ENCODE data around the gene DOCK6. TPM values are rescaled to one million over a fixed set of nuclear protein-coding genes. Genes with fewer than 3 reads are reported as not detected.

The DOCK6 gene
- total RNA-seq, 1 experiment from 2014 or later, result 19.4 TPM

DNA sequence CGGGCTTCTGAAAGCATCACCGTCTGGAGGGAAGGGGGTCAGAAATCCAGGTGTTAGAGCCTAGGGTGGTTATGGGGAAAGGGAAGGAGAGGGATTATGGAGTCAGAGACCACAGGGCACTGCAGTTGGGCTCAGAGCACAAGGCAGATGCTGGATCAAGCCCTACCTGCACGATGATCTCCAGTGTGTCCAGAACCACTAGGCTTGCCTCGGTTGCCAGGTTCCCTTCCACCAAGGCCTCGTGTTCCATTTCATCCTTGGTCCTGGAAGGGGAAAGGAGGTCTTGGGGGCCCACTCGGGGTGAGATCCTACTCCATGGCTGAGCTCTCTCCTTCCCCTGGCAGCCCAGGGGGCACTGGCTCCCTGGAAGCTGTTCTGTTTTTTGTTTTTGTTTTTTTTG is 47.9 kb downstream of the DOCK6 start:
- TF ChIP-seq POLR2AphosphoS5 (IDR thresholded peaks at IDR 0.05; ENCODE audit: low read depth, low read length) (no peak), TCF7L2 (IDR thresholded peaks at IDR 0.05; ENCODE audit: low read depth, low read length) (no peak), SIN3A (IDR thresholded peaks at IDR 0.05; ENCODE audit: borderline replicate concordance, insufficient read depth, low read depth, low read length) (no peak)
- TF ChIP-seq, protein P1, sequence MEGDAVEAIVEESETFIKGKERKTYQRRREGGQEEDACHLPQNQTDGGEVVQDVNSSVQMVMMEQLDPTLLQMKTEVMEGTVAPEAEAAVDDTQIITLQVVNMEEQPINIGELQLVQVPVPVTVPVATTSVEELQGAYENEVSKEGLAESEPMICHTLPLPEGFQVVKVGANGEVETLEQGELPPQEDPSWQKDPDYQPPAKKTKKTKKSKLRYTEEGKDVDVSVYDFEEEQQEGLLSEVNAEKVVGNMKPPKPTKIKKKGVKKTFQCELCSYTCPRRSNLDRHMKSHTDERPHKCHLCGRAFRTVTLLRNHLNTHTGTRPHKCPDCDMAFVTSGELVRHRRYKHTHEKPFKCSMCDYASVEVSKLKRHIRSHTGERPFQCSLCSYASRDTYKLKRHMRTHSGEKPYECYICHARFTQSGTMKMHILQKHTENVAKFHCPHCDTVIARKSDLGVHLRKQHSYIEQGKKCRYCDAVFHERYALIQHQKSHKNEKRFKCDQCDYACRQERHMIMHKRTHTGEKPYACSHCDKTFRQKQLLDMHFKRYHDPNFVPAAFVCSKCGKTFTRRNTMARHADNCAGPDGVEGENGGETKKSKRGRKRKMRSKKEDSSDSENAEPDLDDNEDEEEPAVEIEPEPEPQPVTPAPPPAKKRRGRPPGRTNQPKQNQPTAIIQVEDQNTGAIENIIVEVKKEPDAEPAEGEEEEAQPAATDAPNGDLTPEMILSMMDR (IDR thresholded peaks at IDR 0.05), result no peak
- TF ChIP-seq, protein P2, sequence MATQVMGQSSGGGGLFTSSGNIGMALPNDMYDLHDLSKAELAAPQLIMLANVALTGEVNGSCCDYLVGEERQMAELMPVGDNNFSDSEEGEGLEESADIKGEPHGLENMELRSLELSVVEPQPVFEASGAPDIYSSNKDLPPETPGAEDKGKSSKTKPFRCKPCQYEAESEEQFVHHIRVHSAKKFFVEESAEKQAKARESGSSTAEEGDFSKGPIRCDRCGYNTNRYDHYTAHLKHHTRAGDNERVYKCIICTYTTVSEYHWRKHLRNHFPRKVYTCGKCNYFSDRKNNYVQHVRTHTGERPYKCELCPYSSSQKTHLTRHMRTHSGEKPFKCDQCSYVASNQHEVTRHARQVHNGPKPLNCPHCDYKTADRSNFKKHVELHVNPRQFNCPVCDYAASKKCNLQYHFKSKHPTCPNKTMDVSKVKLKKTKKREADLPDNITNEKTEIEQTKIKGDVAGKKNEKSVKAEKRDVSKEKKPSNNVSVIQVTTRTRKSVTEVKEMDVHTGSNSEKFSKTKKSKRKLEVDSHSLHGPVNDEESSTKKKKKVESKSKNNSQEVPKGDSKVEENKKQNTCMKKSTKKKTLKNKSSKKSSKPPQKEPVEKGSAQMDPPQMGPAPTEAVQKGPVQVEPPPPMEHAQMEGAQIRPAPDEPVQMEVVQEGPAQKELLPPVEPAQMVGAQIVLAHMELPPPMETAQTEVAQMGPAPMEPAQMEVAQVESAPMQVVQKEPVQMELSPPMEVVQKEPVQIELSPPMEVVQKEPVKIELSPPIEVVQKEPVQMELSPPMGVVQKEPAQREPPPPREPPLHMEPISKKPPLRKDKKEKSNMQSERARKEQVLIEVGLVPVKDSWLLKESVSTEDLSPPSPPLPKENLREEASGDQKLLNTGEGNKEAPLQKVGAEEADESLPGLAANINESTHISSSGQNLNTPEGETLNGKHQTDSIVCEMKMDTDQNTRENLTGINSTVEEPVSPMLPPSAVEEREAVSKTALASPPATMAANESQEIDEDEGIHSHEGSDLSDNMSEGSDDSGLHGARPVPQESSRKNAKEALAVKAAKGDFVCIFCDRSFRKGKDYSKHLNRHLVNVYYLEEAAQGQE (IDR thresholded peaks at IDR 0.05; ENCODE audit: insufficient read depth in 1 of 2, low read depth in 2 of 2, low read length in 1 of 2), result no peak
- no peak for DNase-seq (ENCODE audit: low read depth, low spot score)
- Histone ChIP-seq H3K27ac (ENCODE audit: low read length) (no peak overlapping the region), H3K4me3 (ENCODE audit: low read depth in 2 of 2, low read length in 2 of 2) (no peak overlapping the region), H3K27me3 (ENCODE audit: control insufficient read depth, insufficient read depth, low read length) (no peaks in the 10 kb centered on the region), H3K9me3 (ENCODE audit: control insufficient read depth, insufficient read depth, low read depth, low read length) (no peaks in the 10 kb centered on the region), H3K4me1 (ENCODE audit: control insufficient read depth, insufficient read depth, low read length) (no peaks in the 10 kb centered on the region), H3K36me3 (ENCODE audit: control insufficient read depth, insufficient read depth, low read length) (no peaks in the 10 kb centered on the region)
- POLR2A ChIA-PET, result no interaction called here
- no peak for ATAC-seq
- no TSS peak for BruUV-seq (replicated peaks)
- CTCF ChIA-PET, result no interaction called here
- intact Hi-C loops (cut with micrococcal nuclease; ENCODE audit: unreplicated experiment) (no loop called here), in situ Hi-C loops (cut with HindIII; ENCODE audit: low pct_unique_long_range_greater_than_20kb, low sequenced_read_pairs) (no loop called here)

DNA sequence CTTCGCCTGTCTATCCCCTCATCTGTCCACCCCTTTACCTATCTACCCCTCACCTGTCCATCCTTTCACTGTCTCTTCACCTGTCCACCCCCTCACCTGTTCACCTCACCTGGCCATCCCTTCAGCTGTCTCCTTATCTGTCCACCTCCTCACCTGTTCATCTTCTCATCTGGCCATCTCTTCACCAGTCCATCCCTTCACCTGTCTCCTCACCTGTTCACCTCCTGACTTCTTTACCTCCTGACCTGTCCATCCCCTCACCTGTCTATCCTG is 51.7 kb downstream of the DOCK6 start:
- intact Hi-C loops (cut with micrococcal nuclease; ENCODE audit: unreplicated experiment), result no loop called here
- DNase-seq (ENCODE audit: low read depth, low spot score) (no peak), ATAC-seq (no peak)
- ChIA-PET POLR2A (no interaction called here), CTCF (no interaction called here)
- BruUV-seq (replicated peaks), result no TSS peak
- no peaks in the 10 kb centered on the region for H3K36me3 ChIP-seq (ENCODE audit: control insufficient read depth, insufficient read depth, low read length)
- no peak overlapping the region for H3K27ac ChIP-seq (ENCODE audit: low read length)
- in situ Hi-C loops (cut with HindIII; ENCODE audit: low pct_unique_long_range_greater_than_20kb, low sequenced_read_pairs), result no loop called here
- H3K4me3 ChIP-seq (ENCODE audit: low read depth in 2 of 2, low read length in 2 of 2), result no peak overlapping the region
- H3K27me3 ChIP-seq (ENCODE audit: control insufficient read depth, insufficient read depth, low read length), result no peaks in the 10 kb centered on the region
- H3K9me3 ChIP-seq (ENCODE audit: control insufficient read depth, insufficient read depth, low read depth, low read length), result no peaks in the 10 kb centered on the region
- no peaks in the 10 kb centered on the region for H3K4me1 ChIP-seq (ENCODE audit: control insufficient read depth, insufficient read depth, low read length)
- no peak for TF ChIP-seq SIN3A (IDR thresholded peaks at IDR 0.05; ENCODE audit: borderline replicate concordance, insufficient read depth, low read depth, low read length)
- TF ChIP-seq TCF7L2 (IDR thresholded peaks at IDR 0.05; ENCODE audit: low read depth, low read length), result no peak
- TF ChIP-seq, protein P2 (IDR thresholded peaks at IDR 0.05; ENCODE audit: insufficient read depth in 1 of 2, low read depth in 2 of 2, low read length in 1 of 2), result no peak
- no peak for TF ChIP-seq POLR2AphosphoS5 (IDR thresholded peaks at IDR 0.05; ENCODE audit: low read depth, low read length)
- TF ChIP-seq, protein P1 (IDR thresholded peaks at IDR 0.05), result no peak
